GM12872 (cell line): ENCODE results near the gene ILF2.

ENCODE experiments used
- CTCF ChIP-seq: IDR thresholded peaks from 3 replicates; pipeline ENCODE4 v1.5.1; 2011; ENCODE audit warnings: low read depth, mild to moderate bottlenecking, low read length, moderate library complexity; ENCODE audit not compliant: insufficient read depth

Gene ILF2

GRCh38 chr1:153659175-153659534, 11.6 kb downstream of the ILF2 start:
- no peak for TF ChIP-seq CTCF

- no peak for TF ChIP-seq CTCF
These were observed 12.2 kb downstream of the ILF2 start, which contains the start of gene SNAPIN for GRCh38 chr1:153658400-153659174. Gene SNAPIN, plus strand, starts transcription at chr1:153658703. Its CDS starts 41 bp downstream, at chr1:153658744.

- TF ChIP-seq CTCF: no peak
These were observed 15.5 kb downstream of the ILF2 start for GRCh38 chr1:153655333-153655732.

- no peak for TF ChIP-seq CTCF
These were observed 17.8 kb downstream of the ILF2 start for GRCh38 chr1:153652805-153653500.

- TF ChIP-seq CTCF: no peak
These were observed 19.0 kb downstream of the ILF2 start for GRCh38 chr1:153651771-153652170.

- TF ChIP-seq CTCF: no peak
These were observed 20.9 kb downstream of the ILF2 start for GRCh38 chr1:153649863-153650235.

- TF ChIP-seq CTCF: no peak
These were observed 21.5 kb downstream of the ILF2 start for GRCh38 chr1:153649137-153649862.
